Mesenchymal stem cell (in vitro differentiated cells and primary cell): ENCODE measurements around the gene COL4A4.

Experiments used
- DNase-seq: peaks from one replicate; pipeline ENCODE4 v3.0.0-alpha.2; 2013
- H2AFZ ChIP-seq: one replicate; pipeline ENCODE4 v1.6.1; 2013; ENCODE audit warnings: low read depth, mild to moderate bottlenecking, control low read depth, inconsistent platforms, low read length, moderate library complexity
- H2AK5ac ChIP-seq: 2 replicates; pipeline ENCODE4 v1.6.1; 2013; ENCODE audit warnings: low read length, moderate library complexity, mild to moderate bottlenecking, inconsistent platforms; ENCODE audit not compliant: severe bottlenecking
- H2BK120ac ChIP-seq: one replicate; pipeline ENCODE4 v1.6.1; 2013; ENCODE audit warnings: low read depth, mild to moderate bottlenecking, inconsistent platforms, low read length, moderate library complexity
- H2BK12ac ChIP-seq, 2 experiments: one replicate each; pipeline ENCODE4 v1.6.1; 2013; ENCODE audit warnings: inconsistent platforms in 2 of 2, low read length in 2 of 2, mild to moderate bottlenecking in 2 of 2, moderate library complexity in 2 of 2, control low read depth in 1 of 2
- H2BK15ac ChIP-seq: one replicate; pipeline ENCODE4 v1.6.1; 2013; ENCODE audit warnings: mild to moderate bottlenecking, low read depth, inconsistent platforms; ENCODE audit not compliant: poor library complexity, severe bottlenecking
- H2BK5ac ChIP-seq: 2 replicates; pipeline ENCODE4 v1.6.1; 2013; ENCODE audit warnings: low read depth, mild to moderate bottlenecking, low read length, control low read depth, inconsistent platforms; ENCODE audit not compliant: poor library complexity, severe bottlenecking
- H3K14ac ChIP-seq, 2 experiments: one replicate each; pipeline ENCODE4 v1.6.1; 2013; ENCODE audit warnings: inconsistent platforms in 2 of 2, low read length in 2 of 2, control low read depth in 1 of 2, mild to moderate bottlenecking in 1 of 2, moderate library complexity in 1 of 2
- H3K18ac ChIP-seq, 2 experiments: one replicate each; pipeline ENCODE4 v1.6.1; 2013; ENCODE audit warnings: inconsistent platforms in 2 of 2, low read length in 2 of 2, control low read depth in 1 of 2, low read depth in 1 of 2, mild to moderate bottlenecking in 1 of 2
- H3K23ac ChIP-seq, 2 experiments: one replicate each; pipeline ENCODE4 v1.6.1; 2013; ENCODE audit warnings: inconsistent platforms in 2 of 2, low read length in 2 of 2, mild to moderate bottlenecking in 2 of 2, moderate library complexity in 2 of 2, control low read depth in 1 of 2
- H3K27ac ChIP-seq: 2 replicates; pipeline ENCODE4 v1.5.1; 2013; ENCODE audit warnings: mild to moderate bottlenecking, moderate library complexity, low read length, control low read depth, inconsistent platforms; ENCODE audit not compliant: poor library complexity, severe bottlenecking
- H3K27me3 ChIP-seq, 2 experiments: 2 replicates each; pipeline versions ENCODE4 v1.6.1 to v1.7.0; 2013; ENCODE audit warnings: low read length in 2 of 2, mild to moderate bottlenecking in 2 of 2, moderate library complexity in 2 of 2, control low read depth in 1 of 2, inconsistent platforms in 1 of 2; ENCODE audit not compliant: control insufficient read depth in 1 of 2, insufficient read depth in 1 of 2
- H3K36me3 ChIP-seq, 2 experiments: 2 replicates each; pipeline versions ENCODE4 v1.6.1 to v1.7.0; 2013; ENCODE audit warnings: low read length in 2 of 2, control low read depth in 1 of 2, inconsistent platforms in 1 of 2, low read depth in 1 of 2, mild to moderate bottlenecking in 1 of 2; ENCODE audit not compliant: insufficient read depth in 2 of 2, control insufficient read depth in 1 of 2
- H3K4ac ChIP-seq, 2 experiments: one replicate each; pipeline ENCODE4 v1.6.1; 2013; ENCODE audit warnings: inconsistent platforms in 2 of 2, low read length in 2 of 2, mild to moderate bottlenecking in 2 of 2, moderate library complexity in 2 of 2, control low read depth in 1 of 2, low read depth in 1 of 2
- H3K4me1 ChIP-seq: 2 replicates; pipeline ENCODE4 v1.6.1; 2013; ENCODE audit warnings: low read depth, low read length, control low read depth; ENCODE audit not compliant: control insufficient read depth, insufficient read depth
- H3K4me2 ChIP-seq: 2 replicates; pipeline ENCODE4 v1.6.1; 2013; ENCODE audit warnings: low read length, mild to moderate bottlenecking, inconsistent platforms; ENCODE audit not compliant: poor library complexity, severe bottlenecking
- H3K4me3 ChIP-seq, 2 experiments: 2 replicates each; pipeline versions ENCODE4 v1.5.1 to v1.7.0; 2013; ENCODE audit warnings: low read length in 2 of 2, mild to moderate bottlenecking in 2 of 2, control low read depth in 1 of 2, low read depth in 1 of 2; ENCODE audit not compliant: insufficient read depth in 1 of 2
- H3K79me1 ChIP-seq: replicated peaks from 2 replicates; pipeline ENCODE4 v1.6.1; 2013; ENCODE audit warnings: mild to moderate bottlenecking, control low read depth, low read length, inconsistent platforms; ENCODE audit not compliant: poor library complexity, severe bottlenecking
- H3K9ac ChIP-seq: 2 replicates; pipeline ENCODE4 v1.7.0; 2013; ENCODE audit warnings: mild to moderate bottlenecking, low read length, moderate library complexity
- H3K9me3 ChIP-seq: 2 replicates; pipeline ENCODE4 v1.7.0; 2013; ENCODE audit warnings: mild to moderate bottlenecking, low read length; ENCODE audit not compliant: control insufficient read depth
- H4K8ac ChIP-seq: one replicate; pipeline ENCODE4 v1.6.1; 2013; ENCODE audit warnings: inconsistent platforms, mild to moderate bottlenecking, low read length, moderate library complexity
- H4K91ac ChIP-seq: one replicate; pipeline ENCODE4 v1.6.1; 2013; ENCODE audit warnings: mild to moderate bottlenecking, low read length, inconsistent platforms
- WGBS: methylation state at CpG from one replicate; pipeline ENCODE4 v1.1.7; 2013; ENCODE audit warnings: mixed read lengths; 5-methylcytosine and 5-hydroxymethylcytosine counted together

Gene COL4A4

DNA sequence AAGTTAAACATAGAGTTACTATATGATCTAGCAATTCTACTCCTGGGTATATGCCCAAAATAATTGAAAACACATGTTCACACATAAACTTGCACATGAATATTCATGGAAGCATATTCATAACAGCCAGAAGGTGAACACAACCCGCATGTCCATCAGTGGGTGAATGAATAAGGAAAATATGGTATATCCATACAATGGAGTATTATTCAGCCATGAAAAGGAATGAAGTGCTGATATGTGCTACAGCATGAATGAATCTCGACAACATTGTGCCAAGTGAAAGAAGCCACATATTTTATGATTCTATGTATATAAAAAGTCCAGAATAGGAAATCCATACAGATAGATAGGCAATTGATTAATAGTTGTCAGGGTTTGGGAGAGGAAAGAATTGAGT, 15.9 kb downstream of the COL4A4 start:
- Histone ChIP-seq H3K9ac (no peak overlapping the region), H3K27ac (no peak overlapping the region), H4K8ac (no peak overlapping the region)

GRCh38 chr2:227147023-227147422, 17.0 kb downstream of the COL4A4 start:
- 82% methylated on average over 3 of the region's 3 CpGs for WGBS
- H3K18ac ChIP-seq: no peak overlapping the region
- H3K9ac ChIP-seq: no peak overlapping the region
- no peak overlapping the region for H4K91ac ChIP-seq
- H3K4ac ChIP-seq: no peak overlapping the region
- H3K27me3 ChIP-seq: no peaks in the 10 kb centered on the region
- no peak overlapping the region for H3K14ac ChIP-seq
- H3K27ac ChIP-seq: no peak overlapping the region
- H3K4me1 ChIP-seq: no peaks in the 10 kb centered on the region
- H3K79me1 ChIP-seq: no peaks in the 10 kb centered on the region
- no peak overlapping the region for H2AK5ac ChIP-seq
- no peak overlapping the region for H2BK120ac ChIP-seq
- no peak overlapping the region for H2BK12ac ChIP-seq
- no peak overlapping the region for H4K8ac ChIP-seq
- H3K23ac ChIP-seq: no peak overlapping the region
- H3K4me2 ChIP-seq: no peak overlapping the region
- no peak overlapping the region for H3K4me3 ChIP-seq
- H2BK5ac ChIP-seq: no peak overlapping the region
- H3K9me3 ChIP-seq: no peaks in the 10 kb centered on the region
- H2AFZ ChIP-seq: no peak overlapping the region
- DNase-seq: no peak
- H3K36me3 ChIP-seq: no peaks in the 10 kb centered on the region
- no peak overlapping the region for H2BK15ac ChIP-seq

More for the DNA sequence above, 15.9 kb downstream of the COL4A4 start:
- Histone ChIP-seq H2AK5ac (no peak overlapping the region), H3K4me1 (no peaks in the 10 kb centered on the region), H3K4me2 (no peak overlapping the region), H3K4me3 (no peak overlapping the region), H3K4ac (no peak overlapping the region), H3K23ac (no peak overlapping the region), H3K36me3 (no peaks in the 10 kb centered on the region), H3K9me3 (no peaks in the 10 kb centered on the region), H2BK12ac (no peak overlapping the region), H3K14ac (no peak overlapping the region), H2BK15ac (no peak overlapping the region), H4K91ac (no peak overlapping the region), H2BK5ac (no peak overlapping the region), H3K27me3 (no peaks in the 10 kb centered on the region), H2BK120ac (no peak overlapping the region), H3K18ac (no peak overlapping the region), H2AFZ (no peak overlapping the region), H3K79me1 (no peaks in the 10 kb centered on the region)
- 80% methylated on average over 1 of the region's 2 CpGs for WGBS
- DNase-seq: no peak

DNA sequence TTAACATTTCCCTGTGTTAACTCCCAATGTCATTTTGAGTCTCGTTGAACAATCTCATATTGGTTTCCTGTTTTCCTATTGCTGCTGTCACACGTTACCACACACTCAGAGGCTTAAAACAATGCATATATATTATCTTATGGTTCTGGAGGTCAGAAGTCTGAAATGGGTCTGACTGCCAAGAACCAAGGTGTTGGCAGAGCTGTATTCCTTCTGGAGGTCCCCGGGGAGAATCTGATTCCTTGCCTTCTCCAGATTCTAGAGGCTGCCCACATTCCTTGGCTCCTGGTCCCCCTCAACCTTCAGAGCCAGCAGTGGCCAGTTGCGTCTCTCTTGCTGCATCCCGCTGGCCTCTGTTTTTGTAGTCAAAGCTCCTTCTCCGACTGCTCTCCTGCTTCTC, 17.5 kb downstream of the COL4A4 start:
- Histone ChIP-seq H3K9ac (no peak overlapping the region), H3K36me3 (no peaks in the 10 kb centered on the region), H2BK120ac (no peak overlapping the region), H2BK15ac (no peak overlapping the region), H2BK5ac (no peak overlapping the region), H3K18ac (no peak overlapping the region), H4K91ac (no peak overlapping the region), H3K9me3 (no peaks in the 10 kb centered on the region), H3K4me1 (no peaks in the 10 kb centered on the region), H2AFZ (no peak overlapping the region), H3K27ac (no peak overlapping the region), H3K14ac (no peak overlapping the region), H3K23ac (no peak overlapping the region), H4K8ac (no peak overlapping the region), H3K4me2 (no peak overlapping the region), H3K4ac (no peak overlapping the region), H3K27me3 (no peaks in the 10 kb centered on the region), H2AK5ac (no peak overlapping the region), H3K4me3 (no peak overlapping the region), H2BK12ac (no peak overlapping the region), H3K79me1 (no peaks in the 10 kb centered on the region)
- DNase-seq: no peak
- 92% methylated on average over 5 of the region's 6 CpGs for WGBS

- H2BK5ac ChIP-seq: no peak overlapping the region
- no peak for DNase-seq
- no peak overlapping the region for H2AK5ac ChIP-seq
- H3K4me3 ChIP-seq: no peak overlapping the region
- H2BK15ac ChIP-seq: no peak overlapping the region
- no peak overlapping the region for H4K91ac ChIP-seq
- H3K9ac ChIP-seq: no peak overlapping the region
- H3K14ac ChIP-seq: no peak overlapping the region
- no peaks in the 10 kb centered on the region for H3K9me3 ChIP-seq
- no peaks in the 10 kb centered on the region for H3K27me3 ChIP-seq
- no peak overlapping the region for H3K23ac ChIP-seq
- no peak overlapping the region for H2BK12ac ChIP-seq
- H3K4ac ChIP-seq: no peak overlapping the region
- H2AFZ ChIP-seq: no peak overlapping the region
- H4K8ac ChIP-seq: no peak overlapping the region
- H2BK120ac ChIP-seq: no peak overlapping the region
- no peak overlapping the region for H3K27ac ChIP-seq
- no peaks in the 10 kb centered on the region for H3K36me3 ChIP-seq
- no peak overlapping the region for H3K4me2 ChIP-seq
- no peaks in the 10 kb centered on the region for H3K79me1 ChIP-seq
- WGBS: 42% methylated on average over 1 of the region's 1 CpG
- H3K18ac ChIP-seq: no peak overlapping the region
- H3K4me1 ChIP-seq: no peaks in the 10 kb centered on the region
Observed at GRCh38 chr2:227143895-227144294, 20.1 kb downstream of the COL4A4 start.
